ENCODE measurements around the gene TTC39B.

The TTC39B gene

GRCh38 chr9:15299374-15299939 lies 7.6 kb downstream of the TTC39B start:
- DNase-seq = peak; percentile 24

DNA sequence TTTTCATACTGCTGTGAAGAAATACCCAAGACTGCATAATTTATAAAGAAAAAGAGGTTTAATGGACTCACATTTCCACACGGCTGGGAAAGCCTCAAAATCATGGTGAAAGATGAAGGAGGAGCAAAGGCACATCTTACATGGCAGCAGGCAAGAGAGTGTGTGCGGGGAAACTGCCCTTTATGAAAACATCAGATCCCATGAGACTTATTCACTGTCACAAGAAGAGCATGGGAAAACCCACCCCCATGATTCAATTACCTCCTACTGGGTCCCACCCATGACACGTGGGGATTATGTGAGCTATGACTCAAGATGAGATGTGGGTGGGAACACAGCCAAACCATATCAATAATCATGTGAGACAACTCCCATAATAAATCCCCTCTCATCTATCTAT lies 8.7 kb downstream of the TTC39B start:
- DNase-seq = no peak

- DNase-seq = peak; percentile 37
Measured at GRCh38 chr9:15295761-15296405, 11.1 kb downstream of the TTC39B start.

- DNase-seq = peak; percentile 29
Measured at GRCh38 chr9:15294604-15295003, 12.4 kb downstream of the TTC39B start.

GRCh38 chr9:15293804-15294316 lies 13.2 kb downstream of the TTC39B start:
- no peak for DNase-seq

DNA sequence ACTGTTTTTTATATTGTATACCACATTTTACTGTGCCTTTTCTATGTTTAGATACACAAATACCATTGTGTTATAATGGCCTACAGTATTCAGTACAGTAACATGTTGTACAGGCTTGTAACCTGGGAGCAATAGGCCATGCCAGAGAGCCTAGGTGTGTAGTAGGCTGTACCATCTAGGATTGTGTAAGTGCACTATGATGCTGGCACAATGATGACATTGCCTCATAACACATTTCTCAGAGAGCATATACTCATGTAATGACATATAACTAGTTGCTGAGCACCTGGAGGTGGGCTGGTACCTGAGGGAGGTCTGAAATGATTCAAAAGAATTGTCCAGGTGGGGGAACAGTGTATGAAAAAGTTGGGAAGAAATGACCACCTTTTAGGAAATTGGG lies 13.9 kb downstream of the TTC39B start:
- DNase-seq = no peak

DNA sequence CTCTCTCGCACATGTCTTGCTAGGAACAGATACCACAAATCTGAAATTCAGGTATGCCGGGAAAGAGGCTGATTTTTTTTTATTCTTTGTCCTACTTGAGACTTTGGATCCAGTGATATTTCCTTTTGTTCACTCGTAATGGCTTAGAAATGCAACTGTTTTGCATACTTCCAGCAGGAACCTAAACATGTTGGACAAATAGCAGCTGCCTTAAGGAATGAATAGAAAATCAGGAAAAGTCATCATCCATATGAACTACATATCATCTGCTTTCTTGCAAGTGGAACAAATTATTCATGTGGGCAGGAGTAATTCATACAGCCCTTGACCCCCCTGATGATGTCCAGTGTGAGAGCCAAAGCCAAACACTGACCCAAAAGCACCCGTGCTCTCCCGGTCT lies 17.4 kb downstream of the TTC39B start:
- no peak for DNase-seq

- no peak for DNase-seq
Measured at GRCh38 chr9:15287309-15287708, 19.7 kb downstream of the TTC39B start.

GRCh38 chr9:15286161-15286821 lies 20.7 kb downstream of the TTC39B start:
- no peak for DNase-seq

- DNase-seq = no peak
Measured at GRCh38 chr9:15282567-15283285, 24.3 kb downstream of the TTC39B start.

DNA sequence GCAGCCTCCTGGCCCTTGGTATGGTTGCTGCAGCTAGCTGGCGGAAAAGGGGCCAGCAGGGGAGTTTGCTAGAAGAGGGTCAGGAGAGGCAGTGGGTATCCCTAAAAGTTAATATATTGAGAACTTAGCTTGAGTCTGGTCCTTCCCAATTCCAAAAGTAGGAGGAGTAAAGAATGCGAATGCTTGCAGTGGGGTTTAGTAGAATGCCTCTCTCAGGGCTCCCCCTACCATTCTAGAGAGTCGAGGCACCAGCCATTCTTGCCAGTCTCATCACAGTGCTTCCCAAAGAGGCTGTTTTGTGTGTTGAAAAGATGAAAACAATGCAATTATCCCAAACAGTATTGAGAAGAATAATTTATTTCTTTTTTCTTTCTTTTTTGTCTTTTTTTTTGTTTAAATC lies 26.4 kb downstream of the TTC39B start:
- no peak for DNase-seq

- no peak for DNase-seq
Measured at GRCh38 chr9:15278839-15279238, 28.2 kb downstream of the TTC39B start.

DNA sequence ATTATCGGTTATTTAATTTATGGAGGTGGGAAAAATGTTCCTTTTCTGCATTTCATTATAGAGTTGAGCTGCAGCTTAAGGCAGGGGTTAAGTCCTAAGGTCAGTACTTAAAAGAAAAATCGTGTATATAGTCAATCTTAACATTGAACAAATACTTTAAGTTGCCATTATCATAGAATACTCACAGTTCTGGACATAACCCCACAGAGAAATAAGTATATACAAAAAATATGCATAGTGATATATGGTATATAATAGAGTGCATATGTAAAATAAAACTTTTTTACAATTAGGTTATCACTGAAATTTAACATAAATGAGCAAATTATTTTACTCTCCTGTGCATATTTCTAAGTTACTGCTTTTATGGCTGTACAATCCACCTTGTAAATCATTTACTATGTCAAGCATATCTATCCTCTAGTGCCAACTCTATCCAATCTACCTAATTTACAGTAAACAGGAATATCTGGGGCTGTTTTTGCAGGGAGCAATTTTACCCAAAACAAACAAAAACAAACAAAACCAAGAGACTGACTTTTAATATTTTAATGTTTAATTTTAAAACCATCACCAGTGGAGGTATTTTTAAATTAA lies 28.8 kb downstream of the TTC39B start:
- DNase-seq = no peak

GRCh38 chr9:15277400-15278090 lies 29.5 kb downstream of the TTC39B start:
- no peak for DNase-seq

DNA sequence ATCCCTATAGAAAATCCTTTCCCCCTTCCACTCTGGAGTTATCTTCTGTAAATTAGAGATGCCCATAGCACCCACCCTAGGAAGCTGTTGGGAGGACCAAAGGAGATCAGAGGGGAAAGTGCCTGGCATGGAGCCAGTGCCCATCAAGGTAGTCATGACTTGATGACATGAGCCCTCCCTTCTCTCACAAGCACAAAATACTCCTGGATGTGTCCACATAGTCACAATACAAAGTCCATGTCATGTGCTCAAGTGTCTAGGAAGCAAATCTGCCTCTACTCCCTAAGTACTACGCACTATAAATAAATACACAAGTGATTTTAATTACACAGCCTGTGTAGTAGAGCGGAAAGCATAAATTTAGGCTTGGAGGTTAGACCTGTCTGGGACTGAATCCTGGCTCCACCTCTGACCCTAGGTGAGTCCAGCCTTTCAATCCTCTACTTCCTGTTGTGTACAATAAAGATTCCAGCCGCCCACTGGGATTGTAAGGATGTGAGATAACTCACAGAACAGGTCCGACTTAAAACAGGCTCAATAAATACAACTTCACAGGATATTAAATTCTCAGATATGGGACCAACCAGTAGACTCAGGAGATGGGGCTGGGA lies 30.6 kb downstream of the TTC39B start:
- DNase-seq = no peak

GRCh38 chr9:15274425-15274824 lies 32.6 kb downstream of the TTC39B start:
- no peak for DNase-seq

DNA sequence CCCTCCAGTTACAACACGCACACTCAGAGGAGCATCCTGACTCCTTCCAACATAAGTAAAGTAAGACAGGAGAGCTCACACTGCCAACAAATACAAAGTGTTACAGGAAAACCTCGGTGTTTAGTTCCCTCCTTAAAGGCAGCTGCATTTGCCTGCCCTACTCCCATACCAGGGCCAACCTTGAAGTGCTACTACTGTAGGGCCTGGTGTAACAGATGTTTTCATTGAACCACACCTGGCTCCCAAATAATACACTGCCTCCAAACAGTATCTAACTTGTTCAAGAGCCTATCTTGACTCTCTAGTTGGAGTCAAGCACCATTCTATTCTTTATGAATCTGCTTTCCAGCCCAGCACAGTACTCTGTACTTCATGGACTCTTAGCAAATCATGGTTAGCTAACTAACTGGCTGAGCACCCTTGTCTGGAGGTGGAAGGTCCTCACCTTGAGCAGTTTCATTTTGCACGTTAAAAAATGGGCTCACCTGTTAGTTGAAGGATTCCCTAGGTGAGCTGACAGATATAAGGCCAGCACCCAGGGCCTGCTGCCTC lies 34.6 kb downstream of the TTC39B start:
- DNase-seq = no peak

DNA sequence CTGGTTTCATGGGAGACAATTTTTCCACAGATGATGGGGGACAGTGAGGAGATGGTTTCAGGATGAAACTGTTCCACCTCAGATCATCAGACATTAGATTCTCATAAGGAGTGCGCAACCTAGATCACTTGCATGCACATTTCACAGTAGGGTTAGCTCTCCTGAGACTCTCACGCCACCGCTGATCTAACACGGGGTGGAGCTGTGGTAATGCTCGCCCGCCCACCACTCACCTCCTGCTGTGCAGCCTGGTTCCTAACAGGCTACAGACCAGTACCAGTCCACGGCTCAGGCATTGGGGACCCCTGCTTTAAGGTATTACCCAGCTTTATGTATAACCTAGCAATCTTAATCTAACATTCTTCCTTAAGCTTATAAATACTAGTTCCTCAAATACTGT lies 35.6 kb downstream of the TTC39B start:
- DNase-seq = no peak

- no peak for DNase-seq
Measured at GRCh38 chr9:15268782-15269181, 38.2 kb downstream of the TTC39B start.

DNA sequence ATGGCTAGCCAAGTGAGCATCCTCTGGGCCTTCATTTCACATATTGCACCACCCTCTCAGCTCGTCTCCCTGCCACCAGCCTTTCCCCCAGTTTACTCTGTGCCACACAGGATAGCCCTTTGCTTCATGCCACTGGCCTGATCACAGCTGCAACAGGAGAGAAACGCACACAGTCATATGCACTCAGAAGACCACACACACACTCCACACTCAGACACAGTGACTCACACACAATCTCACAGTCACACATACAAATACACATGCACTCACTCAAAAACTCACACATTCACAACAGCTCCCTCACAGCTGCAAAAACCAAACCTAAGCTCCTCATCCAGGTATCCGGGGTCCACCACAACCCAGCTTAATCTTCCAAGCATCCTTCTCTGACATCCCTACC lies 38.7 kb downstream of the TTC39B start:
- no peak for DNase-seq

DNA sequence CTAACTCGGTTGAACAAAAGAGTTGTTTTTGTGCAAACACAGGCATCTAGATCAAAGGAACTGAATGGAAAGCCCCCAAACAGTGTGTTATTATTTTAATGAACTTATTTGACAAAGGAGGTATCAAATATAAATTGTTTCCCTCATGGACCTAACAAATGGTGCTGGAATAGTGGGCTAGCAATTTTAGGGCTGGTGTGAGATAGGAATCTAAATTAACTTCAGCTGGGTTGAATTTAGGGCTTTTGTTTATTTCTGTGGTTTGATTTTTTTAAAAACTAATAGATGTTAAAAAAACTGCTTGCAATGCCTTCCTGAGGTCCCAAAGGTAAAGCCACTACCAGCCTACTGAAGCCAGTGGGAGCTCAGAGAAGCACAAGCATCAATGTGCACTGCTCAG lies 42.1 kb downstream of the TTC39B start:
- DNase-seq = no peak

DNA sequence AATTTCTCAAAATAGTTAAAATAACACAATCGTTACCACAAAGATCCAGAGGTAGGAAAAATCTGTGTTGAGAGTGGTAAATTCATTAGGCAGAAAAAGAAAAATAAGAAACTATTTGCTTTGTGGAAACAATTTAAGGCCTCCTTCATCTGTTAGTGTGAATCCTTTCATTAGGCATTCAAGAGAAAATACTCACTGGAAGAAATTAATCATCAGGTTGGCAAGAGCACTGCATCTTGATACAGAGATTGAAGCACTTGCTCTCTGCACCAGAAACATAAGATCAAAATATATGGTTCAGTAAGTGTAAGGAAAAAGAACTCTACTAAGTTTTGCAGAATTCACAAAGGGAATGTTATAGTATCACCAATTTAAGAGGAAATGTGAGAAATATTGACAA lies 44.4 kb downstream of the TTC39B start:
- no peak for DNase-seq
